Measurements from ENCODE around the gene ATP10A. TPM values are rescaled to one million over a fixed set of nuclear protein-coding genes. Genes with fewer than 3 reads are reported as not detected.

ATP10A gene
- total RNA-seq, 1 donor = 1.3 TPM

DNA sequence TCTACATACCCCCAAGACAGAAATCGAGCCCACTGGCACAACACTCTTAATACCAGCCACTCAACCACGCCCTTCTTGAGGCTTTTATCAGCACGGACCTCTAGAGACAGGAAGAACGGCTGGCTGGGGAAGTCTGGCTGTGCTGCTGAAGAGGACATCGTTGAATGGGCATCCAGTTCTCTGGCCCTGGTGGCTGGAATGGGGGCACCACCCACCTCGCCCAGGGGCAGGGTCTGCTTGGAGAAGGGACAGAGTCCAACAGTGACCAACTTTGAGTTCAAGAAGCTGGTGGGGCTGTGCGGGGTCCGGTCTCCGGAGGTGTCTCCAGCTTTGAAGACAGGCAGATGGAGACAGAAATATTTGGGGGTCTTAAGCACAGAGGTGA lies 77.5 kb downstream of the ATP10A start:
- DNase-seq (ENCODE audit: low read depth) = no peak
- H3K4me3 ChIP-seq (ENCODE audit: low read depth, low read length) = no peak overlapping the region
- TF ChIP-seq, protein P1, sequence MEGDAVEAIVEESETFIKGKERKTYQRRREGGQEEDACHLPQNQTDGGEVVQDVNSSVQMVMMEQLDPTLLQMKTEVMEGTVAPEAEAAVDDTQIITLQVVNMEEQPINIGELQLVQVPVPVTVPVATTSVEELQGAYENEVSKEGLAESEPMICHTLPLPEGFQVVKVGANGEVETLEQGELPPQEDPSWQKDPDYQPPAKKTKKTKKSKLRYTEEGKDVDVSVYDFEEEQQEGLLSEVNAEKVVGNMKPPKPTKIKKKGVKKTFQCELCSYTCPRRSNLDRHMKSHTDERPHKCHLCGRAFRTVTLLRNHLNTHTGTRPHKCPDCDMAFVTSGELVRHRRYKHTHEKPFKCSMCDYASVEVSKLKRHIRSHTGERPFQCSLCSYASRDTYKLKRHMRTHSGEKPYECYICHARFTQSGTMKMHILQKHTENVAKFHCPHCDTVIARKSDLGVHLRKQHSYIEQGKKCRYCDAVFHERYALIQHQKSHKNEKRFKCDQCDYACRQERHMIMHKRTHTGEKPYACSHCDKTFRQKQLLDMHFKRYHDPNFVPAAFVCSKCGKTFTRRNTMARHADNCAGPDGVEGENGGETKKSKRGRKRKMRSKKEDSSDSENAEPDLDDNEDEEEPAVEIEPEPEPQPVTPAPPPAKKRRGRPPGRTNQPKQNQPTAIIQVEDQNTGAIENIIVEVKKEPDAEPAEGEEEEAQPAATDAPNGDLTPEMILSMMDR (IDR thresholded peaks at IDR 0.05; ENCODE audit: insufficient read depth, low read depth, low read length) = no peak

- TF ChIP-seq, protein P1 (IDR thresholded peaks at IDR 0.05; ENCODE audit: insufficient read depth, low read depth, low read length) = no peak
- H3K4me3 ChIP-seq (ENCODE audit: low read depth, low read length) = no peak overlapping the region
Observed at GRCh38 chr15:25784876-25785640, 78.1 kb downstream of the ATP10A start.

DNA sequence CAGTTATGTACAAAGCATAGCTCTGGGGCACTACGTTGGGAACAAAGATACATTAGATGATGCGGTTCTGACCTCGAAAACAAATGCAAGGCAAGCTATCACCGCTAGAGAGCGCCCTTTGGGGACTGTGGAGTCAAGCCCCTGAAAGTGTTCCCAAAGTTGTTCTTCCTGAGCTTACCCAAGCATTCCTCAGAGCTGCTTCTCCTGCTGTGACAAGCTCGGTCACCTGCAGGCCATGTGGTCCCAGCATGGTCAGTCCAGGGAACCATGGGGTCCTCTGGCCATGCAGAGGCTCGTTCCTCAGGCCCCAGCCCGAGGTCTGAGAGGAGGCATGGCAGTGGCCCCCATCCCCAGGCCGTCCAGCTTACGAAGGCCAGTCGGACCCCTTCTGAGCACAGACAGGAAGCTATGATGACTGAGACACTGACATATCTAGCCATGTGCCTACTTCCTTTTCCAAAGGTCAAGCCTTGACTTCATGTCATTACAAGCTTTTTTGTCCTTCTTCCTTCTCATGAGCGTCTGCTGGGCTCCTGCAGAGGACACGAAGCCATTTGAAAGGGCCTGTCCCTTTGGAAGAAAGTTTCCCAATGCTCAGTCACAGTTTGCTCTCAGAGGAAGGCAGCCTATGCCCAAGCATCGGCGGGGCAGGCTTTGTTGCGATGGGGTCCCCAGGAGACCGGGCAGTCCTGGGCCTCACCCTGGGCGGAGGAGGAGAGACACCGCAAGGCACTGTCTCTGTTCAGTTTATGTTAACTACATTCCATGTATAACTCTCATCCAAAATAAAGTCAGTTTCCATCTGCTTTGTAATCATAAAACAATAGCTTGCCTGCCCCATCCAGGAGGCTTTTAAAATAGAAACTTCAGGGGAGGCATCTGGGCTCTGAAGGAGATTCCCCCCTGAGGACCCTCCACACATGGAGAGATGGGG lies 79.3 kb downstream of the ATP10A start:
- no peak for DNase-seq (ENCODE audit: low read depth)
- TF ChIP-seq, protein P1 (IDR thresholded peaks at IDR 0.05; ENCODE audit: insufficient read depth, low read depth, low read length) = no peak
- no peak overlapping the region for H3K4me3 ChIP-seq (ENCODE audit: low read depth, low read length)

More at GRCh38 chr15:25784876-25785640, 78.1 kb downstream of the ATP10A start:
- DNase-seq (ENCODE audit: low read depth) = no peak

- TF ChIP-seq, protein P1 (IDR thresholded peaks at IDR 0.05; ENCODE audit: insufficient read depth, low read depth, low read length) = no peak
- DNase-seq (ENCODE audit: low read depth) = no peak
- no peak overlapping the region for H3K4me3 ChIP-seq (ENCODE audit: low read depth, low read length)
Observed at GRCh38 chr15:25783134-25783533, 80.0 kb downstream of the ATP10A start.

DNA sequence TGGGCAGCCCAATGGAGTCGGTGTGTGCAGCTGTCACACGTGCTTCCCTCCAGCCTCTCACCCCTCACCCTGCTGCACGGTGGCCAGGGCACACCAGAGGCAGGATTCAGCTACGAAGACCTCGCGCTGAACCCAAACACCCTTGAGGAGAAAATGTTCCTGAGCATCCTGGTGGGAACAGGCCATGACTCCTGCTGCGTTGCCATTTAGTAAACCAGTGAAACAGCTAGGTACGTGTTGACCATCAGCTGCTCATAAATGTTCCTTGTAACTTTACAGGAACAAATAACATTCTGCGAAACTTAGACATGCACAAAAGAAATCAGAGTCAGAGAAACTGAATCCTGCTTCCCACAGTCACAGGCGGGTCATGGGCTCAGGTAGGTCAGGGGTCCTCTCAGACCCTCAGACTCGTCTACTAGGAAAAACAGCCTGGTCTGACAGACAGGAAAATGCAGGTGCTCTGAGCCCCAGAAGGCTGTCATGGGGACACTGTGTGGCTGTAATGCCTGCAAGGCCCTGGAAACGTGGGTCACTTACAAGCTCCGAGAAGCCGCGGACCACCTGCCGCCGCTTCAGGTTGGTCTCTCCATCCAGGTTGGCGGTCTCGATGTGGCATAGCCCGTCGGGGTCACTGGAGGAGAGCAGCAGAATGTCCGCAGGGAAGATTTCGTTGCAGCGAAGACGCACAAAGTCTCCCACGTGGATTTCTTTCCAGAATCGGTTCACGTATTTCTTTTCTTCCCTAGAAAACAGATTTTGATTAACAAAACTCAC lies 82.5 kb downstream of the ATP10A start:
- TF ChIP-seq, protein P1 (IDR thresholded peaks at IDR 0.05; ENCODE audit: insufficient read depth, low read depth, low read length) = no peak
- DNase-seq (ENCODE audit: low read depth) = no peak
- no peak overlapping the region for H3K4me3 ChIP-seq (ENCODE audit: low read depth, low read length)

DNA sequence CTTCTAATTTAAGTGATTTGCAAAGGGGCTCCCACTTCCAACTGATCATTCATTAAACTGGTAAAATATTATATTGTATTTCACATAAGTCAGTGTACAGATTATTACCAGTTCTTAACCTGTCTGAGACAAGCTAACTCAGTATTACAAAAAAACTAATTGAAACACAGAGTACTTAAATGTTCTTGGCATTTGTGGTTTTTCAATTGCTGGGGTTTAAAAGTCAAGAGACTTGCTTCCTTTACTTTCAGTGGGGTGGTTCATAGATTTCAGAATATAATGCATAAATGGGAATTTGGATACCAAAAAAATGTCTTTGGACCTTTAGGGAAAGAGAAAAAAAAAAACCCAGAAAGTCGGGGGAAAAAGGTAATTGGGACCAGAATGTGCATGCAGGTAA lies 85.0 kb downstream of the ATP10A start:
- TF ChIP-seq, protein P1 (IDR thresholded peaks at IDR 0.05; ENCODE audit: insufficient read depth, low read depth, low read length) = no peak
- H3K4me3 ChIP-seq (ENCODE audit: low read depth, low read length) = no peak overlapping the region
- no peak for DNase-seq (ENCODE audit: low read depth)

All from fibroblast of villous mesenchyme (primary cell).